HG02571 (cell line): ENCODE results near the gene CCR1.

Experiments used
- ATAC-seq: cut with Tn5 transposase; IDR thresholded peaks from one replicate; pipeline ENCODE4 v1.9.1; 2021; ENCODE audit warnings: mild to moderate bottlenecking, moderate library complexity; ENCODE audit not compliant: unreplicated experiment

Gene CCR1

GRCh38 chr3:46208167-46208704, at the start of gene CCR1:
TSS of gene CCR1 (minus strand) at chr3:46208313. CDS start at chr3:46204313, 4,000 bp downstream.
- ATAC-seq: no peak

GRCh38 chr3:46252980-46253379, 44.9 kb upstream of the CCR1 start:
- no peak for ATAC-seq

DNA sequence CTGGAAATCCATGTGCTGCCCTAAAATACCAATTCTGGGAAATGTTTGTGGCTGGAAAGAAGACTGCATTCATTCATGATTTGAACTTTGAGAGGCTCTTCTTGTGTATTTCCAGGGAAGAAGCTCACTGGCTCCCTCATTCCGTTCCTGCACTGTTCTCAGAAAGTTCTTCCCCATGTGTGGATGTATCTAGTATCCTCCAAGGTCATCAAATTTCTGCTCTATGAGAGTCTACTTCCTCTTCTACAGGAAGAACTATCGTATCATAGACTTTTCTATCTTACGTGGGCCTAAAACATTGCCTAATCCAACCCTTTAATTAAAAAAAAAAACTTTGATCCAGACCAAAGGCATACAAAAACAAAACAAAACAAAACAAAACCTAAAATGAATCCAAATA, 37.0 kb upstream of the CCR1 start:
- ATAC-seq: no peak

DNA sequence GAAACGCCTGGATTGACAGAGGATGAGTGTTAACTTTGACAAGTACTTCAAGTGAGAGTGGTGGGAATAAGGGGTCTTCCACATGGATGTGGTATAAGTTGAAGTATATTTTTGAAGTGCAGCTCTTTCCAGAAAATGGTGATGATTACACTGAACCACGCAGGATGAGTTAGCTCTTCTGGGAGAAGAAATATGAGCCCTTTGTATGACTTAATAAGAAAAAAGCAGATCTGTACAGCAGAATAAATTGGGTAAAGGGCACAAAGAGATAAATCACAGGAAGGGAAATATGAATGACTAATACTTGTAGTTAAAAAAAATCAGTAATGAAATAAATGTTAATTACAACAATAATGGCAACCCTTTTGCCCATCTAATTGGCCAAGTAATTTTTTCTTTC, 35.4 kb upstream of the CCR1 start:
- ATAC-seq: no peak

GRCh38 chr3:46242120-46242519, 34.0 kb upstream of the CCR1 start, which contains the start of gene CCR3:
TSS of gene CCR3 (plus strand) at chr3:46242460. CDS start at chr3:46265159, 22,699 bp downstream.
- ATAC-seq: no peak

- ATAC-seq: no peak
These were observed 31.8 kb upstream of the CCR1 start for GRCh38 chr3:46239952-46240351.

DNA sequence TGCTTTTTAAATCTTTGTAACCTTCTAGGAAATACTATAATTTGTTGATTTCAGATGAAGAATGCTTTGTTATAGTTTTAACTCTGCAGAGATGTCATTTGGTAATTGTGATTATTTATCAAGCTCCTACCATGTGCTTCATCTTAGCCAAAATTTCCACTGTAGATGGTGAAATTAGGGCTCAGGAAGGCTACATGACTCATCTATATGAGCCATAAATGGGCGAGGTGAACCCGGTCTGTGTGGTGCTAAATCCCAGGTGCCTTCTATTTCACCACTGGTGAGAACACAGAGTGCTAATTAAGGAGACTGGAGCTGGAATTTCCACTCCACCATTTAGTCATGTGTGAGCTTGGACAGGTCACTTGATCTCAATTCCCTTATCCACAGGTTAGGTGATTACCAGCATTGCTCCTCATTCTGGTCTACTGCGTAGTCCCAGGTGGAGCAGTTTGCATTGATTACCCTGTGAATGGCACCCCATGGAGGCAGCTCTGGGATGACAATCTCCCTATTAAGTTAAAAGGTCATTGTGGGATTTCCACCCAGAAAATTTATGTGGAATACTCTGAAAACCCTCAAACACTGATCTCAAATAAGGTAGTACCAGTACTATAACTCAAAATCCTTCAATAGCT, 31.3 kb upstream of the CCR1 start:
- ATAC-seq: no peak

DNA sequence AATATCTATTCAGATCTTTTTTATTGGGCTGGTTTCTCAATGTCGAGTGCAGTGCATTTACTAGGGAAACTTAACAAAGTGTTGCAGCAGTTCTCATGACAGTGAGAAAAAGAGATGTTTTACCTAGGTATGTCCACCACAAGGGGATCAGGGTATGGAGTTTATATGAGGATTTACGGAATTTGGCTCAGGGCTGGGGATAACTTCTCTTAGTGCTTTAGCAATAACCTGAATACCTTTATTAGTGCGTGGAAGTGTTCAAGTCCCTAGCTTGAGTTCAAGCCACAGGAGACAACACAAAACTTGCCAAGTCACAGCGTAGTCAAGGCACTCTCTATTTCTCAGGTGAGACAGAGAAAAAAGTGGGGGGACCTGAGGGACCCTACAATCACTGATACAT, 30.3 kb upstream of the CCR1 start:
- no peak for ATAC-seq

DNA sequence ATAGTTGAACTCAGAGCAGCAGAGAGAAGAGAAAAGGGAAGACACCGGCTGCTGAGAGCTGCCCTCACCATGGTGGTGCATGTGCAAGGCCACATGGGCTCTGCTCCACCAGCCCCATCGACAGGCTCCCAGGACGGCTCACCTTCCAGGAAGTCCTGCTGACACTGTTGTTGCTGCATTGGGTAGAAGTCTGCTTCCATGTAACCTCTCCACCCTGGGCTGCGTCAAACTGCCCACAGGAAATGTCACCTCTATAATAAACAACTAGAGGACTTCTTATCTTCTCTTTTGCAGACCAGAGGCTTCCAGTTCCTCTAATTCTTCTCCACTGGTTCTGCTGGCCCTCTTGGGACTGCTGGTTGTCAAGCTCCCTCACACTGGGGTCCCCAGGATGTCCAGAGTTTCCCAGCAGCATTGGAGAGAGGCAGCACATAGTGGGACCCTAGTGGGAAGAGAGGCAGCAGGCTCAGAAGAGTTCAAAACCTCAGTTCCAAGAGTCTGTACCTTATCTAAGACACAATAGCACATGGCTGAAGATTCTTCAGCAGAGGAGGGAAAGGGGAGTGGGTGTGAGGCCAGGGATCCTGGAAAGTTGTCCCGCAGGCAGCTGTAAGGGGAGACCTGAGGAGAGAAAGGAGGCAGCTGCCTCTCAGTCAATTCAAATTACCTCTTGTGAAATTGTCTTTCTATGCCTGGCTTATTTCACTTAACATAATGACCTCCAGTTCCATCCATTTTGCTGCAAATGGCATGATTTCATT, 28.4 kb upstream of the CCR1 start:
- no peak for ATAC-seq

DNA sequence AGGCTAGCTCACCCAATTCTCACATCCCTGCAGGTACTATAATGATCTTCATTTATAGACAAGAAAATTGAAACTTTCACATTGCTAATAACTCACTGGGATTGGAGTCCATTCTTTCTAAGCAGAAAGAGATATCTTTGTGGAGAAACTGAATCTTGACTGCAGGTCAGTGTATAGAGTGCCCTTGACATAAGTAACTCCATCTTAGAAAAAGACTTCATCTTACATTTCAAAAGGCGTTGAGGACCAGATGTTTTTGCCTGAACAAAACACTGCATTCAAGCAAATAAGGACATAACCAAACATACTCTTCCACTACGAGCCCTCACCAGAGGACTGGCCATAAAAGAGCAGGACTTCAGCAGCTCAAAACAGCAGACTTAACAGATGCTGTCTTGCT, 27.3 kb upstream of the CCR1 start:
- no peak for ATAC-seq

GRCh38 chr3:46233194-46233593, 25.1 kb upstream of the CCR1 start:
- ATAC-seq: no peak

DNA sequence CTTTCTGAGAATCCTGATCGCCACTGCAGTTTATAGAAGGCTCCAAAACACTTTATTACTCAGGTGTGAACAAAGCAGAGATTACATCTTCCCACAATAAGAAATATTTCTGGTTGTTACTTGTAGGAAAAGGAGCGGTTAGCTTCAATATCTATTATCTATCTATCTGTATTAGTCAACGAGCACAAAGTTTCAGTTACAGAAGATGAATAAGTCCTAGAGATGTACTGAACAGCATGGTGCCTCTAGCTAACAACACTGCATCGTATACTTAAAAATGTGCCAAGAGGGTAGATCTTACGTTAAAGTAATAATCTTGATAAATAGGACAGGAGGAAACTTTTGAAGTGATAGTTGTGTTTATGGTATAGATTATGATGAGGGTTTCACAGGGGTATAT, 23.2 kb upstream of the CCR1 start:
- ATAC-seq: no peak

DNA sequence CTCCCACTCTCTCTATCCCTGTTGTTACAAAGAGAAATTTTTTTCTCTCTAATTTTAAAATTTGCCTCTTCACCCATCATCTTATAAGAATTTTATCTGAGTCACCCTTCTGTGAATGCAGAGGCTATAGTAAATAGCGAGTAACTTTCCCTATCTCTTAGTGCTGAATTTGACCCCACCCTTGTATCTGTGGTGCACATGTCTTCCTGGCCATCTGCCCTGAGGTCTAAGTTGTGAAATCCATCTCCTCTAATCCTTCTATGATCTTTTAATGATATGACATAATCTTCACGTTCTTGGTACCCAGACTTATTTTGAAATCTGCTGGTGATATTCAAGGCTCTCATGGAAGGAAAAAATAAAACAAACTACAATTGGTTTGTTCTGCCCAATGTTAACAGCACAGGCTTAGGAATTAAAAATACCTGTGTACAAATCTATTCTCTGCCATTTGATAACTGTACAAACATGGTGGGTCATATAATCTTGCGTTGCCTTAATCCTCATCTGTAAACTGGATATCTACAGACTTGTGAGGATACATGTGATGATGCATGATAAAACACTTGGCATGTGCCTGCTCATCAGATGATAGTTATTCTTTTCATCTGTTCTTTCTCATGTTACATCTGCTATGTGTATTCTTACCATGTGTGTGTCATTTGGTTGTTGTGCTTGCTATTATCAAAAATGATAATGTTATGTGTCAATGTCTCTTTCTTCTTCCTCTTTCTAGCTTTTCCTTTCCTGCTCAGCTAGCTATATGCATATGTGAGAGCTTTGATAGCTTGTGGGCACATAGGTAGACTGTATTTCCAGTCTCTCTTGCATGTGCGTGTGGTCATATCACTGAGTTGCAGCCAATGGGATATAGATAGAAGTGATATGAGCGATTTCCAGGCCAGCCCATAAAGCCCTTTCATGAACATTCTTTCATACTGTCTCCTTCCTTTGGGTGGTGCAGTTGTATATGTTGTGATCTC, 20.4 kb upstream of the CCR1 start:
- ATAC-seq: no peak

- no peak for ATAC-seq
These were observed 14.5 kb upstream of the CCR1 start for GRCh38 chr3:46222435-46223161.

DNA sequence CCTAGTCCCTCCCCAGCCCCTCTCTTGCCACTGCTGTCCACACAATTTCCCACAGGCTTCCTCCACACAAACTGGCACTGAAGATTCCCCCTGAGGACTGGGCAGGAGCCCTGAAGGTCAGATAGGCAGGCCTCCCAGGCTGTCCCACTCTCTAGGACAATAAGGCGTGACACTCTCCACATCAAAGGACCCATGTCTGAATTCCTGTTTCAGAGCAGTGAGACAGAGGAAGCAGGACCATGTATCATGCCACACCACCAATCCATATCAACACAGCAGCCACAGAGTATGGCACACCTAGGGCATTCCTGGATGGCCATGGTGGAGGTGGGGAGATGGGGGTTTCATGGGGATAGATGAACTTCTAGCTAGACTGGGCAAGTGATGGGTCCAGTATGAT, 13.8 kb upstream of the CCR1 start:
- ATAC-seq: no peak

DNA sequence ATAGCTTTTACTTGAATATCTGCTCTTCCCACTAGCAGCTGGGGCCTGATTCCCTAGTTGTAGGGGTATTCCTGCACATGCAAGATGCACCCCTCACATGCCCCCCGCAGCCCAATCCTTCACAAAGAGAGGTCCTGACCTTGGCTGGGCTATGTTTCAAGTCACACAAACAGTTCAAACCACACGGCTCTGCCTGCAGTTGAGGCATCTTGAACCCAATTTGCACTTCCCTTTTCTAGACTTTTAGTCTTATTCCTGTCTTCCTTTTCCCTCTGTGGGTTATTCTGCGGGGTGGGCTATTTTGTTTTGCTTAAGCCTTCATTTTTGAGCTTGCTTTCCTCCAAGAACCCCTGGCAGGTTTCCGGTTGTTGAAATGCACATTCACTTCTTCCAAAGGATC, 13.3 kb upstream of the CCR1 start:
- no peak for ATAC-seq

GRCh38 chr3:46218196-46218709, 10.1 kb upstream of the CCR1 start:
- ATAC-seq: no peak

- no peak for ATAC-seq
These were observed 7.8 kb upstream of the CCR1 start for GRCh38 chr3:46215810-46216414.

DNA sequence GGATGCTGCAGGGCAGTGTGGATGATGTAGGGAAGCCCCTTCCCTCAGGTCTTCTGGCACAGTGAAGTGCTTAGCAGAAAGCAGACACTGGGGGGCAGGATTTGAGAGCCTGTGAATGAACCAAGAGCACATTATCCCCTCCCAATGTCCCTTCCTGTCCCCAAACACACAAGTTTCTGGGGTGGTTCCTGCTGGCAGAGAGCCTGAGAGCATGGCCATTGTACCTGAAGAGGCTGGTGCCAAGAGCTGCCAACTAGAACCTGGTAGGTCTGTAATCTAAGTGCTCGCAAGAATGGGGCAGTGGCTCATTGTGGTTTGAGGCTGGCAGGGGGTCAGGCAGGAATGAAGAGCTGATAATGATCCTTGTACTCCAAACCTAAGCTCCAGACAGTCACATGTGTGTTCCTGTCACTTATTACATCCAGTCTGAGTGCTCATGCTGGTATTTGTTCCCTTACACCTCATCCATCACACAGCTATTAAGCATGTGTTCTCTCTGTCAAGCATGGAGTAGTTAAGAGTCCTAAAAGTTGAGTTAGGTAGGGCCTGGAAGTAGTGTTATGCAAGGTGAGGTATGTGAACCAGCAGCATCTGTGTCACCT, 6.7 kb upstream of the CCR1 start:
- ATAC-seq: no peak
